ENCODE measurements around the gene PACSIN3.

- TF ChIP-seq CTCF (IDR thresholded peaks at IDR 0.05) (no peak), POLR2A (IDR thresholded peaks at IDR 0.05) (no peak)
Observed at GRCh38 chr11:47148903-47149531, 37.2 kb downstream of the PACSIN3 start.

Data from transverse colon (tissue), 3 donors.